IMR-90 (cell line): ENCODE measurements around the gene CDC26.

Experiments used
- BHLHE40 ChIP-seq: fragments of 150-350 bp; IDR thresholded peaks from 2 replicates; pipeline ENCODE4 v1.6.1; 2016; ENCODE audit warnings: mild to moderate bottlenecking, low read depth, low read length
- FOS ChIP-seq: fragments of 150-350 bp; IDR thresholded peaks from 2 replicates; pipeline ENCODE4 v1.6.1; 2016; ENCODE audit warnings: low read depth, low read length
- MAFK ChIP-seq: IDR thresholded peaks from 2 replicates; pipeline ENCODE4 v1.6.1; 2012; ENCODE audit warnings: low read depth, low read length, improper control_type of control experiment
- MAZ ChIP-seq: IDR thresholded peaks from 2 replicates; pipeline ENCODE4 v1.6.1; 2012; ENCODE audit warnings: low read depth, mild to moderate bottlenecking, low read length, improper control_type of control experiment, moderate library complexity, borderline replicate concordance
- NFE2L2 ChIP-seq: fragments of 150-350 bp; IDR thresholded peaks from 2 replicates; pipeline ENCODE4 v1.6.1; 2016; ENCODE audit warnings: low read depth, mild to moderate bottlenecking, low read length
- POLR2A ChIP-seq: IDR thresholded peaks from 2 replicates; pipeline ENCODE4 v1.6.1; 2012; ENCODE audit warnings: mild to moderate bottlenecking, low read depth, low read length
- RAD21 ChIP-seq: IDR thresholded peaks from 2 replicates; pipeline ENCODE4 v1.6.1; 2012; ENCODE audit warnings: low read length, improper control_type of control experiment
- RFX5 ChIP-seq: IDR thresholded peaks from 2 replicates; pipeline ENCODE4 v1.8.0; 2012; ENCODE audit warnings: low read depth, mild to moderate bottlenecking, low read length, moderate library complexity
- SMC3 ChIP-seq: fragments of 150-350 bp; IDR thresholded peaks from 2 replicates; pipeline ENCODE4 v1.6.1; 2016; ENCODE audit warnings: low read depth, mild to moderate bottlenecking, antibody characterized with exemption, low read length, moderate library complexity
- TF ChIP-seq, protein P1 (sequence below): conservative IDR thresholded peaks from 2 replicates; pipeline ENCODE4 v1.5.1; 2012; ENCODE audit warnings: mild to moderate bottlenecking, low read depth, low read length, improper control_type of control experiment
- TF ChIP-seq, protein P2 (sequence below): fragments of 150-350 bp; IDR thresholded peaks from 2 replicates; pipeline ENCODE4 v1.6.1; 2016; ENCODE audit warnings: low read depth, mild to moderate bottlenecking, low read length, moderate library complexity, borderline replicate concordance
- TF ChIP-seq, protein P3 (sequence below): fragments of 150-350 bp; IDR thresholded peaks from 2 replicates; pipeline ENCODE4 v1.6.1; 2017; ENCODE audit warnings: mild to moderate bottlenecking, antibody characterized with exemption, low read length, low read depth

DNA sequence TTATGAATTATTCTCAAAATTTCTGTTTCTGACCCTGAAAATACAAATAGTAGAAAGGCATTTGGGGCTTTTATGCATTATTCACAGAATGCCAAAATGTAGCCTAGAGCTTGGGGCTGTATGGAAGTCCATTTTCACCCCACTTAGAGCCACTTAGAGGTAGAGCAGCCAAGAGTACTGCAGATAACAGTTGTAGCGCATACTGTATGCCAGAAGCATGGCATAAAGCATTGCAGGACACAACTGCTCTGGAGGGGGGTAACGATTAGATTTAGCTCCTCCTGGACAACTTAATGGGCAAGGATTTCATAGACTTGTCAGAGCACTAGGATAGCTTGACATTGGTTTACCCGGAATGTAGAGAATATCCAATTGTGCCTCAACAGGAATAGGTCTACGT, 38.3 kb downstream of the CDC26 start:
- TF ChIP-seq NFE2L2 (no peak), POLR2A (no peak), MAFK (no peak), FOS (no peak), RAD21 (no peak), BHLHE40 (no peak), SMC3 (no peak), RFX5 (no peak), MAZ (no peak)
- TF ChIP-seq, protein P1, sequence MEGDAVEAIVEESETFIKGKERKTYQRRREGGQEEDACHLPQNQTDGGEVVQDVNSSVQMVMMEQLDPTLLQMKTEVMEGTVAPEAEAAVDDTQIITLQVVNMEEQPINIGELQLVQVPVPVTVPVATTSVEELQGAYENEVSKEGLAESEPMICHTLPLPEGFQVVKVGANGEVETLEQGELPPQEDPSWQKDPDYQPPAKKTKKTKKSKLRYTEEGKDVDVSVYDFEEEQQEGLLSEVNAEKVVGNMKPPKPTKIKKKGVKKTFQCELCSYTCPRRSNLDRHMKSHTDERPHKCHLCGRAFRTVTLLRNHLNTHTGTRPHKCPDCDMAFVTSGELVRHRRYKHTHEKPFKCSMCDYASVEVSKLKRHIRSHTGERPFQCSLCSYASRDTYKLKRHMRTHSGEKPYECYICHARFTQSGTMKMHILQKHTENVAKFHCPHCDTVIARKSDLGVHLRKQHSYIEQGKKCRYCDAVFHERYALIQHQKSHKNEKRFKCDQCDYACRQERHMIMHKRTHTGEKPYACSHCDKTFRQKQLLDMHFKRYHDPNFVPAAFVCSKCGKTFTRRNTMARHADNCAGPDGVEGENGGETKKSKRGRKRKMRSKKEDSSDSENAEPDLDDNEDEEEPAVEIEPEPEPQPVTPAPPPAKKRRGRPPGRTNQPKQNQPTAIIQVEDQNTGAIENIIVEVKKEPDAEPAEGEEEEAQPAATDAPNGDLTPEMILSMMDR = no peak
- TF ChIP-seq, protein P2, sequence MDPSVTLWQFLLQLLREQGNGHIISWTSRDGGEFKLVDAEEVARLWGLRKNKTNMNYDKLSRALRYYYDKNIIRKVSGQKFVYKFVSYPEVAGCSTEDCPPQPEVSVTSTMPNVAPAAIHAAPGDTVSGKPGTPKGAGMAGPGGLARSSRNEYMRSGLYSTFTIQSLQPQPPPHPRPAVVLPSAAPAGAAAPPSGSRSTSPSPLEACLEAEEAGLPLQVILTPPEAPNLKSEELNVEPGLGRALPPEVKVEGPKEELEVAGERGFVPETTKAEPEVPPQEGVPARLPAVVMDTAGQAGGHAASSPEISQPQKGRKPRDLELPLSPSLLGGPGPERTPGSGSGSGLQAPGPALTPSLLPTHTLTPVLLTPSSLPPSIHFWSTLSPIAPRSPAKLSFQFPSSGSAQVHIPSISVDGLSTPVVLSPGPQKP = no peak
- TF ChIP-seq, protein P3, sequence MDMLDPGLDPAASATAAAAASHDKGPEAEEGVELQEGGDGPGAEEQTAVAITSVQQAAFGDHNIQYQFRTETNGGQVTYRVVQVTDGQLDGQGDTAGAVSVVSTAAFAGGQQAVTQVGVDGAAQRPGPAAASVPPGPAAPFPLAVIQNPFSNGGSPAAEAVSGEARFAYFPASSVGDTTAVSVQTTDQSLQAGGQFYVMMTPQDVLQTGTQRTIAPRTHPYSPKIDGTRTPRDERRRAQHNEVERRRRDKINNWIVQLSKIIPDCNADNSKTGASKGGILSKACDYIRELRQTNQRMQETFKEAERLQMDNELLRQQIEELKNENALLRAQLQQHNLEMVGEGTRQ = no peak
